HG03520 (cell line): Measurements from ENCODE around the gene TMEM260.
"Not testable (repeated sequence)": the region's sequence is repeated elsewhere in the genome, so short reads cannot be mapped to it uniquely, and the experiment has no call there.

ENCODE experiments used
- ATAC-seq: cut with Tn5 transposase; IDR thresholded peaks from one replicate; pipeline ENCODE4 v1.9.1; 2021; ENCODE audit warnings: mild to moderate bottlenecking, moderate library complexity; ENCODE audit not compliant: unreplicated experiment

Gene TMEM260

DNA sequence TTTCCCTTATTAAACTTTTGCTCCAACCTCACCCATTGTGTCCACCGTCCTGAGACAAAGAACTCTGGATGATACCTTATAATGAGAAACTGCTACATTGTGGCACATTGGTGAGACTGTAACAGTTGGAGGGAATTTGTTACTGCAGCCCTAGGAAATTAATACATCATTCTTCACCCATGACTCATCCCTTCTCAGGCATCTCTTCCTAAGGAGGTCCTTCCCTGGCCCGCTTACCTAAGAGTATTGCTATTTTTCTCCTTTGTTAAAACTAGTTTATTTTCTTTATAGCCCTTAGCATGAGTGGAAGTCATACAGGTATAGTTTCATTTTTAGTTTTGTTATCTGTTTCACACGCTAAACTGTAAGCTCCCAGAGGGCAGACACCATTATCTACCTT, 87.1 kb downstream of the TMEM260 start:
- ATAC-seq: no peak

DNA sequence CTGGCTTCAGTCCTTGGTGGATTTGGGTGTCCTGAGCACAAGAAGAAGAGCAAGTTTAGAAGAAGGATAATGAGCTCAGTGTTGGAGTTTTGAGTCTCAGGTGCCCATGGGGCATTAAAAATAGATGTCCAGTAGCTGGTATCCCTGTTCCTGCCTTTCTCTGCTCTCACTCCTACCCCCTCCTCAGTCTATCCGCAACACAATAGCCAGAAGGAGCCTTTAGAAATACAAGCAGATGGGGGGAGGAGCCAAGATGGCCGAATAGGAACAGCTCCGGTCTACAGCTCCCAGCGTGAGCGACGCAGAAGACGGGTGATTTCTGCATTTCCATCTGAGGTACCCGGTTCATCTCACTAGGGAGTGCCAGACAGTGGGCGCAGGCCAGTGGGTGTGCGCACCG, 87.7 kb downstream of the TMEM260 start:
- ATAC-seq: not testable (repeated sequence)

DNA sequence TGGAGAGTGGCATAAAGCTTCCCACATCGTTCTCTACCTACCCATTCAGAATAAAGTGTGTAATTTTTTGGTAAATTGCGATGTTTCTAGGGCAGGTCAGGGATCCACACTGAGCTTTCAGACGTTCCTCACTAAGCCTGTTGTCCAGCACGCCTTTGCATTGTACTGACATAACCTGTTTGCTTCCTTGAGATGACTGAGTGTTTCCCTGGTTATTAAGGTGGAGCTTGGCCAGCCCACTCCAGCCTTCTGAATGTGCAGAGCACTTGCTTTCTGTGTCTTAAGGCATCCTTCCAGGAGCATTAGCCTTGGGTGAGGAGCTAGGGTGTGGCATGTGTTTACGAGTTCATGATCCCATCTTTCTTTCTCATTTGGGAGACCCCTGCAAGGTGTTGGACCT, 96.4 kb downstream of the TMEM260 start:
- ATAC-seq: no peak

DNA sequence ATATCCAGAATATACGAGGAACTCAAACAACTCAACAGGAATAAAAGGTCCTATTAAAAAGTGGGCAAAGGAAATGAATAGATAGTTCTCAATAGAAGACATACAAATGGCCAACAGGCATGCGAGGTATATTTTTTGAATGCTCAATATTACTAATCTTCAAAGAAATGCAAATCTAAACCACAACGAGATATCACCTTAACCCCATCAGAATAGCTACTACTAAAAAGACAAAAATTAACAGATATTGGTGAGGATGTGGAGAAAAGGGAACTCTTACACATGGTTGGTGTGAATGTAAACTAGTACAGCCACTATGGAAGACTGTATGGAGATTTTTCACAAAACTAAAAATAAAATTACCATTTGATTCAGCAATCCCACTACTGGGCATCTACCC, 99.2 kb downstream of the TMEM260 start:
- ATAC-seq: no peak

DNA sequence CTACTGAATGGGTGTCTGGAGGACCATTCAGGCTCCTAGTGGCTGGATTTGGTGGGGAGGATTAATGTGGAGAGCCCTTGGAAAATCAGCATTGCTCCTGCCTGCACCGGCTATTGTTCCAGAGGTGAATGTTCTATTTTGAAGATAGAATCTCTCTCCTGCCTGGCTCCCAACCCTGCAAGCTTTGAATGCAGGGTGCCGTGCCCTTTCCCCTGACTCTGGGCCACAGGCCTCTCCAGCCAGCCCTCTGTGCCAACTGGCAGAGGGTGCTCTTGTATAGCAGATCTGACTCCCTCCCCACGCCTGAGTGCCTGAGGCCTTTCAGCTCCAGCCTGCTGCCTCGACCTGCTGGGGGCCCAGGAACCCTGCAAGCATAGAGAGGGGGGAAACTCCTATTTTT, 106.8 kb downstream of the TMEM260 start:
- ATAC-seq: no peak

DNA sequence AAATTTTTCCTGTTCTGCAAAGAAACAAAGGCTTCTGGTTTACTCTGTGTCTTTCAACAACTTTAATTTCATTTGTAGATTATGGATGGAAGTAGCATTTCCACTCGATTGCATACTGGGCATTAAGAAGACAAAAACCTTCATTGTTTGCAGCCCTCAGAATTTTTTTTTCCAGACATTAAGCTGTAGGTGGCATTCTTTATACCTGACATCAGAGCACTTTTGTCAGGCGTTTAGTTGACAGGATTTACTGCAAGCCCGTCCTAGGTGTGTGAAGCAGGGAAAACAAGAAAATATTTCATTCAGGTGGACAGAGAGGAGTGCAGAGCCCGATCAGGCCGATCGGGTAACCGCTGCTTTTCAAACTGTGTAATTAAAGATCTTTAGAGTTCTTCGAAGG, 107.5 kb downstream of the TMEM260 start:
- no peak for ATAC-seq

DNA sequence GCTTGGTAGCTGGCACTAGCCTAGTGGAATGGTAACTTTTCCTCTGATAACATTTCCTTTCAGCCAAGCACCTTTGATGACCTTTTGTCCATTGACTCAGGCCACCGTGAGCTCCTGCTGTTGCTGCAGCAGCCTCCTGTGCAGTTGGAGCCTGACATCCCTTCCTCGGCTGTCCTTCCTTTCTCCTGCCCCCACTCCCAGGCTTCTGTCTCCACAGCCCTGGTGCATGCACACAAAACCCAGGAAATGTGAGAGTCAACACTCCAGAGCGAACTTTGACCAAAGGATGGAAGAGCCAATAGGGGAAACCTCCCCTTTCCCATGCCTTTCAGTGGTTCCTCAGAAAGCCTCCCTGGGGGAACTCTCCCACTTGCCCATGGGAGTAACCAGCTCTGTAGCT, 115.0 kb downstream of the TMEM260 start:
- no peak for ATAC-seq

DNA sequence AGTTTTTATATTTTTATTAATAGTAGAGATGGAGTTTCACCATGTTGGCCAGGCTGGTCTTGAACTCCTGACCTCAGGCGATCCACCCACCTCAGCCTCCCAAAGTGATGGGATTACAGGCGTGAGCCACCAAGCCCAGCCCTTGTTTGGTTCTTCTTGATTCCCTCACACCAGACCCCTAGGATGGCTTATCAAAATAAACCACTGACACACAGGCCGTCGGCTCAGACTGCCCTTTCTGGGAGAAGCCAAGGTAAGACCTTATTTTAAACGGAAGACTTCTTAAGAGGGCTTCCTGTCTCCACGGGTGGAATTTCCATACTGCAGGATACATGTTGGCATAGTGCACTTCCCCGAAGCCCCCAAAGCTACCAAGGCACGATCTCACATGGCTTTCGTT, 115.6 kb downstream of the TMEM260 start:
- not testable (repeated sequence) for ATAC-seq
